Daoy (cell line): ENCODE measurements around the gene GABRB1. TPM values are rescaled to one million over a fixed set of nuclear protein-coding genes. Genes with fewer than 3 reads are reported as not detected.
A peak's percentile ranks its signal among the peaks of the same experiment; 100 is the strongest.

Experiments used
- DNase-seq: peaks from one replicate; pipeline ENCODE4 v3.0.0-alpha.2; 2015; ENCODE audit warnings: low read depth
- total RNA-seq: library from RNA; depleted of rRNA; stranded (reverse); fragments of >200 nt; shearing (Covaris generic); gene quantifications from 2 replicates; pipeline ENCODE4 v1.2.3, GENCODE V29; 2014

Gene GABRB1
- total RNA-seq, 1 experiment from 2014 or later = 3.3 TPM

GRCh38 chr4:47045261-47045660 lies 13.9 kb downstream of the GABRB1 start:
- DNase-seq = no peak

- no peak for DNase-seq
Measured at GRCh38 chr4:47049347-47049746, 18.0 kb downstream of the GABRB1 start.

DNA sequence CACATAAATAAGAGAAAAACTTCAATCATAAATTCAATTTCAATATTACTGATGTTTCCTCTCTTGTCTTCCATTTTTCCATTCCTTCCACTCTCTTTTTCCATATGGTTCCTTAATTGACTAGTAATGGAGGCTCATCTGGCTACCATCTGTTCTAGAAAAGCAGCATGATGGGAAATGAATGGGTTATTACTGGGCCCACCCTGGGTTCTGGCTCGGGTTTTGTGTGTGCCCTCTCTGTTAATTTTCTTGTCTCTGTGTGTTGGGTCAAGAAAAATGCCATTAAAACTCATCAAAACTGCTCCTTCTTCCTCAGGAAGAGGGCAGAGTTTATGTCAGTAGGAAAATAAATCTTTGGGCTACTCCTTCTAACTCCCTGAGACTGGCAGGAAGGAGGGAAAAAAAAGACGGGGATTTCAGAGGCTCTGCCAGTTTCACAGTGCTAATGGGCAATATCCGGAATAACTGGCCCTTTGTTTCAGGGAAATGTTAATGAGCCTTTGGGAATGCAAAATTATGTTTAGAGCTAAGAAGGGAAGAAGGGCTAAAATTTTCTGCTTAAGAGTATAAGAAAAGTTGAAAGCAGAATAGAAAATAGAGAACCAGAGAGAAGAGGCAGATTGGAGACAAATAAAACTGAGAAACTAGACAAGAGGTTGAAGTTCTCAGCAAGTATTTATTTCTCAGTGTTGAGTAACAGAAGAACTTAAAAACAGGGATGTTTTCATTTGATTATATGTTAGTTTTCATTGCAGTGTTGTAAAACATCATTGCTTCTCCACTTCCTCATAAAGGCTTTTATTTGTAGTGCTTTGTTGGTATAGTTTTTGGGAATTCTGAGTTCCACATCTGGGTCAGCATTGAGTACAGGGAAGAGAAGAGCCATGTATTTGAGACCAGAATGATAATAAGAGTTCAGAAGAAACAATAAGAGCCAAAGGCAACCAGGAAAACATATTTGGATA lies 19.7 kb downstream of the GABRB1 start:
- DNase-seq = no peak

DNA sequence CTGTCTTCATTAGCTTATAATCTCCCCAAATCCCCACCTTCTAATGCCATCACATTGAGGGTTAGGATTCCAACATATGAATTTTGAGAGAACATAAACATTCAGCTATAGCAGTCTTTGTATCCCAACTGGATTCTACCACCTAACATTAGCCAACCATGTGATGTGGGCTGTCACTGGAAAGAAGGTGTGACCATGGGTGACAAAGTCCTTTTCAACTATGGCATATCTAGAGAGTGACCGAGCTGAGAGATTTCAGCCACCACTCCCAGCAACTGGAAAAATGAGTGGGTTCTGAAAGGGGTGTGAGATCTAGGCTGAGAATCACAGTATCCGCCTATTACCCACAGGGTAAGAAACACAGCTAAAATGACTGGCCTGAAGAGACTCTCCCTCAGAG lies 22.1 kb downstream of the GABRB1 start:
- DNase-seq = no peak

GRCh38 chr4:47054130-47054529 lies 22.8 kb downstream of the GABRB1 start:
- no peak for DNase-seq

DNA sequence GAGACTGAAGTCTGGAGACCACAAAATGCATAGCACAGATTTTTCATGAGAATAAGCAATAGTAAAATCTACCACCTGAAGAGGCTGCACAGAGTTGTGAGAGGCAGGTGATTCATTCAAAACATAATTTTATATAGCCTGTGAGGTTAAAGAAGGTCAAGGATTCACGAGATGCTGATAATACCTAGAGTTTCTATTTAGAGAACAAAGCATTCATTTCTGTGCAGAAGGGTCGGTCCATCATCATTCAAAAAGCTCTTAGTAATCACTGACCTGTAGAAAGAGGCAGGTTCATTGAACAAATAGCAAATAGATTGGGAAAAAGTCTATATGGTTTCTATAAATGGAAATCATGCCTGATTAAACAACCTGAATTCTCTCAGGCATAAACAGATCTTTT lies 26.6 kb downstream of the GABRB1 start:
- no peak for DNase-seq

GRCh38 chr4:47060561-47060960 lies 29.2 kb downstream of the GABRB1 start:
- no peak for DNase-seq

GRCh38 chr4:47061435-47061834 lies 30.1 kb downstream of the GABRB1 start:
- DNase-seq = no peak

DNA sequence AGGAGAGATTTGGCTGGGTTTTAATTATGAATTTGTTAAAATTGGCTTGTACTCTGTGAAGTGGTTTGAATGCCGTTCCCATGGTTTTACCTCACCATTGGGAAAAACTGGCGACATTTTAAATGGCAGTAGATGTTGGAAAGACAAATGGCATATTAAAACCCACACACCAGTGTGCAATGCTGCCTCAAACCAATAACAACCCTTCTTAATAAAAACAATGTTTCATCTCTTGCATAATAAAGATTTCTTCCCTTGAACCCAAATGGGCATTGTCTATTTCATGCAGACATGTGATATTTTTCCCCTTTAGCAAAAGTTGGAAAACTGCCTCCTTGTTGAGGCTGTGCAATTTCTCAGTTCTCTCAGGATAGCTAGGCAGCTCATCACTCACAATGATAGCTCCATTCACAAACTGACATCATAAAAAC lies 33.7 kb downstream of the GABRB1 start:
- DNase-seq = no peak

GRCh38 chr4:47068986-47069385 lies 37.6 kb downstream of the GABRB1 start:
- DNase-seq = peak; percentile 39

DNA sequence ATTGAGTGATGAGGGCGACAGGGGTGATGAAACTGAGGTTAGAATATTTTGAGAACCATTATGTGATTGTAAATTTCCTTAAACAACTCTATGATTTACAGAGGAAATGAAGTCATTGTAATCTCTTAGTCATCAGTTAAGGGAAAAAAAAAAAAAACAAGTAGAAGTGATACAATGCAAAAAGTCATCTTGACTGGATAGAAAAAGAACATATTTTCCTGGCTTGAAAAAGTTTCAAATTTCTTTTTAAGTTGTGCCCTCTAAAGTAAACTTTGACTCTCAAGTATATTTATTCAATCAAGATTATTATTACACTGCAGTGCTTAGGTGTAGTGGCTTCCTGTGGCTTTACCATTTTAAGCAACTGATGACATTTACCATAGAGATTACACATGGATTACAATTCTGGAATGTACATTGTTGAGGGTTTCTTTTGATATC lies 40.6 kb downstream of the GABRB1 start:
- DNase-seq = peak; percentile 32

GRCh38 chr4:47073647-47074046 lies 42.3 kb downstream of the GABRB1 start:
- no peak for DNase-seq

DNA sequence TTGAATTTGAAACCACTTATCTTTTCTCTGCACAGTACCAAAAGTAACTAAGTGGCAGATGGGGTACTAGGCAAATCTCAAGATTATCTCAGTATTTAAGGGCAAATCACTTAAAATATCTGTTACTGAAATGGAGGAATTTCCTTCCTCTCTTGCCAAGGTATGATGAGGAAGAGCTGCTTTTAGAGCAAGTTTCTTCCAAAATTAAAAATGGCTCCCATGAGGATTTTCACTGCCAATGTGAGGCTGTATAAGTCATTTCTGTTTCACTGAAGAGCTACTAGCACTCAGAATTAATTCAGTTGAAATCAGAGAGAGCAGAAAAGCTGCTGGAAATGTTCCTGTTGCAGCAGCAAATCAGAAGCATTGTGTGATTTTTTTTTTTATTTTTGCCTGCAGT lies 43.4 kb downstream of the GABRB1 start:
- no peak for DNase-seq

DNA sequence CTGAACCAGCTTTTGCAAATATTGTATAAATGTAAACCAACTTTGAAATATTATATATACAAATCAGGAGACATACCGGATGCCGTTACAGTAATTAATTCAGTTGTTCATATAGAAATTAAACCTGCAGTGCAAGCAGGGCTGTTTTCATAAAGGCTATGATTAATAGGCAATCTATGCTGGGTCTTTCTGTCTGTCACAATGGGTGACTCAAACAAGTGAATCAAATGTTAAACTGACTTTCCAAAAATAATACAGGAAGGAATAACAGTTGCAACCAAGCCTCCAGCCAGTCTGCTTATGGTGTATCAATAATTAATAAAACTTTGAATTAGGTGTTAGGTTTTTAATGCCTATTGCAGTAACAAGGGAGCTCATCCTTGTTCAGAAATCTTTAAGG lies 43.9 kb downstream of the GABRB1 start:
- peak; percentile 43 for DNase-seq

DNA sequence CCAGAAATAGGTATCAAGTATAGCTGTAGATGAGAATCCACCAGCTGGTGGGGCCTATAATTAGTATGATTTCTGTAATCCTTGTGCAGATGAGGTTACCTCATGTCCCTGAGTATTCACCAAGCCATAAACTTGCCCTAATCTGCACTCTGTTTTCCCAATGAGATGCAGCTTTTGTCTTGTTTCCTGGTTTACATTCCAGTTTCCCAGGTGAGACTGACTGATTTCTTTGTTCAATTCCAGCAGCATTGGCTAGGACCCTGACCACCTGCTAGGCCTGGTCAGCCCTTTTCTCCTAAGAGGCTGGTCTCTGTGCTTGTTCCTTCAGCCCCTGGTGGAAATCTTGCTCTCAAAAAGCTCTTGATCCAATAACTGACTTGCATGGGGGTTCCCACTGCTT lies 44.6 kb downstream of the GABRB1 start:
- no peak for DNase-seq

DNA sequence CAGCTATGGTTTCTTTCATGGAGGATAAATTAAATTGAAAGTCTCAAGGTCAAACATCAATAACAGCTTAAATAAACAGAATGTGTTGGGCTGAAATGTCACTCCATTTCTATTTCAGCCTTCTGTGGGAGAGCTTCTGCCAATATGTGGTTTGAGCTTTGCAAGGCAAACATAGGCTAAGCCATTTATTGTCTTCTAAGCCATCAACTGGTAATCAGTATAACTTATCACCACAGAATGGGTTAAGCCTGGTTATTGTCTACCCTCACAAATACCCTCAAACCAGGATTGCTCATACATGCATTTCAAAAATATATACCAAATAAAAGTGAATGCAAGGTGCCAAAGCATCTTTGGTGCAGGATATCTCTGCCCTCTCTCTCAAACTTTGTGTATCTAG lies 52.7 kb downstream of the GABRB1 start:
- no peak for DNase-seq

GRCh38 chr4:47084795-47085194 lies 53.4 kb downstream of the GABRB1 start:
- DNase-seq = no peak

DNA sequence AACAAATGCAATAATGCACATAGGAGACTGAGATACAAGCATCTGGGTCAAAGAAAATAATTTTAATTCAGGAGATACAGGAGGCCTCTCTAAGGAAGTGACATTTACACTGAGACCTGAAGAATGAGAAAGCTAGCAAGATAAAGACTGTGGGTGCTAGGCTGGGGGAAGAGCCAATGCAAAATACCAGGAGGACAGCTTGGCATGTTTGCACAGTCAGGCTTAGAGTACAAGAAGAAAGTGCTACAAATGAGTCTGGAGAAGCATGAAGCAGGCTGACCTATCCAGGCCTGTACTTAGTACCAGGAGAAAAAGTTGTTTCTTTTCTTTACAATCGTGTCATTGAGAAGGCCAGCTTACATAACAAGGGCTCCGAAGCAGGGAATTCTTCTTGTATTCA lies 56.9 kb downstream of the GABRB1 start:
- DNase-seq = no peak

DNA sequence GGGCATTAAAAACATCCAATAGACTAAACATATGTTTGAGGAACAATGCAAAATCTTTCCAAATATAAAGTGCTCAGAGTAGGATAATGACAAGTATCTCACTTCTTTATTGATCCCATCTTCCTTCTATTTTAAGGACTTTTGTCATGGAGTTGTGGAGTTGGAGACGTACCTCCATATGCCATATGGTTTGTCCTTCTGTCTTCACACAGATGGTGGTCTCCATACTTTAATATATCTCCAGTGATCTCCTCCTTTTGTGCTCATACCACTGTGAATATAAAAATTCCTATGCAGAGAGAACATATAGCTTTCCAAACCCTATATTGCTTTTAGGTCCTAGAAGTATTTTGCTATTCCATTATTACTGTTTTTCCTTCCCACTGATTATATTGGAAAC lies 64.5 kb downstream of the GABRB1 start:
- no peak for DNase-seq

DNA sequence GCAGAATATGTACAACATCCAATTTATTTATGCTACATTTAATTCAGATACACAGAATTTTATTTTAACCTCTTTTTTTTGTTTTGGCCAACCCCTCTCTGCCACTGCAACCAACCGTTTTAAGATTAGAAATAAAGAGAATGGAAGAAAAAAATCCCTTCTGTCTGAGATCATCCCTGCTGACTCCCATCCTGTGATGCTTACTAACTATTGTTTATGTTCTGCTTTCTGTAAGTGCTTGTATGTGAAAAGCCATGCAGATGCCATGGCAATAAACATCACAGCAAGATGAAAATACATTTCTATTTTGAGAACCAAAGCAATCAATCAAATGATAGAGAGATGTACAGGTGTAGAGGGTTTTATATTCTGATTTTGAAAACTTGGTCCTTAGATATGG lies 70.1 kb downstream of the GABRB1 start:
- no peak for DNase-seq

DNA sequence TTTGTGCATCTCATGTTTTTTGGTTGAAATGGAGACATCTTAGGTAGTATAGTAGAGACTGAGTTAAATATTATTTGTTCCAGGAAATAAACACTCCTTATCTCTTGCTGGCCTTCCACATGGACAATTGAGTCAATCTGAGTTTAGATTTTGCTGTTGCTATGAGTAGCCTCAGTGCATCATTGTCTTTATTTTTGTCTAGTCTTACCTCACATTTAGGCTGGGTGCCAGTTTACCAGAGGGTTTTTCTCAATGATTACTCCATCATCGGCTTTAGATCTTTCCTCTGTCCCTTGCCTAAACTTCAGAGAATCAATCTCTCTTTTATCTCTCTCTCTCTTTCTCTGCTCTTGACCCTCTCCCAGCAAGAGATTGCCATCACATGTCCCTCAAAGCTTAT lies 73.6 kb downstream of the GABRB1 start:
- DNase-seq = no peak

DNA sequence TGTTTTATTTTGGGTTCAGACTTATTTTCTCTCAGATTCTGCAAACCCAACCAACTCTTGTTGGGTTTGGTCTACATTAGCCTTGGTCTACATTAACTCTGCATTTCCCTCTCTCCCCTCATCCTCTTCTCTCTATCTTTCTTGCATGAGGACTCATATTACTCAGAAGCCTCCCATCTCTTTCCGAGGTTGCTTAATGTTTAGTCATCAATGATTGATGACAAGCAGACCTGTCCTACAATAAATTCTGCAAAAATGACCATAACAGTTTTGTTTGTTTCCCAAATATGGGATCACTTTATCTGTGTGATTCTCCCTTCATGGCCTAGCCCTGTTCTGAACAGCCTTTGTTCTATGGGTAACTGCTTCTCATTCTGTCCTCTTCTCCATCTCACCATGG lies 75.2 kb downstream of the GABRB1 start:
- no peak for DNase-seq

- no peak for DNase-seq
Measured at GRCh38 chr4:47109379-47109778, 78.0 kb downstream of the GABRB1 start.
